SW480 (cell line): ENCODE results near the gene PTPN23.

ENCODE experiments used
- DNase-seq: peaks from one replicate; pipeline ENCODE4 v3.0.0-alpha.2; 2016; ENCODE audit warnings: low spot score

Gene PTPN23, protein sequence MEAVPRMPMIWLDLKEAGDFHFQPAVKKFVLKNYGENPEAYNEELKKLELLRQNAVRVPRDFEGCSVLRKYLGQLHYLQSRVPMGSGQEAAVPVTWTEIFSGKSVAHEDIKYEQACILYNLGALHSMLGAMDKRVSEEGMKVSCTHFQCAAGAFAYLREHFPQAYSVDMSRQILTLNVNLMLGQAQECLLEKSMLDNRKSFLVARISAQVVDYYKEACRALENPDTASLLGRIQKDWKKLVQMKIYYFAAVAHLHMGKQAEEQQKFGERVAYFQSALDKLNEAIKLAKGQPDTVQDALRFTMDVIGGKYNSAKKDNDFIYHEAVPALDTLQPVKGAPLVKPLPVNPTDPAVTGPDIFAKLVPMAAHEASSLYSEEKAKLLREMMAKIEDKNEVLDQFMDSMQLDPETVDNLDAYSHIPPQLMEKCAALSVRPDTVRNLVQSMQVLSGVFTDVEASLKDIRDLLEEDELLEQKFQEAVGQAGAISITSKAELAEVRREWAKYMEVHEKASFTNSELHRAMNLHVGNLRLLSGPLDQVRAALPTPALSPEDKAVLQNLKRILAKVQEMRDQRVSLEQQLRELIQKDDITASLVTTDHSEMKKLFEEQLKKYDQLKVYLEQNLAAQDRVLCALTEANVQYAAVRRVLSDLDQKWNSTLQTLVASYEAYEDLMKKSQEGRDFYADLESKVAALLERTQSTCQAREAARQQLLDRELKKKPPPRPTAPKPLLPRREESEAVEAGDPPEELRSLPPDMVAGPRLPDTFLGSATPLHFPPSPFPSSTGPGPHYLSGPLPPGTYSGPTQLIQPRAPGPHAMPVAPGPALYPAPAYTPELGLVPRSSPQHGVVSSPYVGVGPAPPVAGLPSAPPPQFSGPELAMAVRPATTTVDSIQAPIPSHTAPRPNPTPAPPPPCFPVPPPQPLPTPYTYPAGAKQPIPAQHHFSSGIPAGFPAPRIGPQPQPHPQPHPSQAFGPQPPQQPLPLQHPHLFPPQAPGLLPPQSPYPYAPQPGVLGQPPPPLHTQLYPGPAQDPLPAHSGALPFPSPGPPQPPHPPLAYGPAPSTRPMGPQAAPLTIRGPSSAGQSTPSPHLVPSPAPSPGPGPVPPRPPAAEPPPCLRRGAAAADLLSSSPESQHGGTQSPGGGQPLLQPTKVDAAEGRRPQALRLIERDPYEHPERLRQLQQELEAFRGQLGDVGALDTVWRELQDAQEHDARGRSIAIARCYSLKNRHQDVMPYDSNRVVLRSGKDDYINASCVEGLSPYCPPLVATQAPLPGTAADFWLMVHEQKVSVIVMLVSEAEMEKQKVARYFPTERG (N-terminal part only)

GRCh38 chr3:47380601-47381316 lies at the start of gene PTPN23:
PTPN23 (plus strand) TSS chr3:47381021; CDS start chr3:47381097, 76 bp downstream.
- DNase-seq, result peak; percentile 98

DNA sequence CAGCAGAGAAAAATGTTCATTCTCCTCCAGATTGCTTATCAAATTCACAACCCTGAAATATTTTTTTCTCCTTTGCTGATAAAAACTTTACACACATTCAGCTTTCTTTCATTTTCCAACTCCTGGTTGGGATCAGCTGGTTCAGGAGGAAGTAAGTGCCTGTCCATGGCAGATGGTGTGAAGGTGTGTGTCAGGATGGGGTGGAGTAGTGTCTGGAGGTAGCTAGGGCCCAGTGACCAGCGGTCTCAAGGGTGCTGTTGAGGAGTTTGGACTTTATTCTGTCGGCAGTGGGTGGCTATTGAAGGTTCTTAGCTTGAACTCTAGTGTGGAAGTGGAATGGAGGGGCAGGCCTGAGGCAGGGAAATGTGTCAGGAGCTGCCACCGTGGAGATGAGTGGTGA lies 46.9 kb upstream of the PTPN23 start:
- no peak for DNase-seq

GRCh38 chr3:47337656-47338055 lies 43.2 kb upstream of the PTPN23 start:
- DNase-seq, result no peak

GRCh38 chr3:47339951-47340350 lies 40.9 kb upstream of the PTPN23 start:
- no peak for DNase-seq

DNA sequence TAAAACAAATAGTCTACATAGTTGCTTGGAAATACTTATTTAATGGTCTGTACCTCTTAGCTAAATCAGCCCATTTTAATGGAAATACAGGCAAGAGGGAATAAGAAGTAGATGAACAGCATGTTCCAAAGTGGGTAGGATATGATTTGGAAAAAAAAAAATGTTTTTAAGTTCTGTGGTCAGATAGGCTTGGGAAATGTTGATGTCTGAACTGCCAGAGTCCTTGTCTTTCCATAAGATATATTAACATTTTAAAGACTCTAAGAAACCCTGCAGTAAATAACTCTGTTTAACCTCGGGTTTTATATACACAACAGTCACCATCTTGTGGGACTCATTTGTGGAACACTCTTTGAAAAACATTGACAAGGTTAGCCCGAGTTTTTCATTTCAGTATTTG lies 40.0 kb upstream of the PTPN23 start:
- DNase-seq, result no peak

- no peak for DNase-seq
Measured at GRCh38 chr3:47342151-47342550, 38.7 kb upstream of the PTPN23 start.

DNA sequence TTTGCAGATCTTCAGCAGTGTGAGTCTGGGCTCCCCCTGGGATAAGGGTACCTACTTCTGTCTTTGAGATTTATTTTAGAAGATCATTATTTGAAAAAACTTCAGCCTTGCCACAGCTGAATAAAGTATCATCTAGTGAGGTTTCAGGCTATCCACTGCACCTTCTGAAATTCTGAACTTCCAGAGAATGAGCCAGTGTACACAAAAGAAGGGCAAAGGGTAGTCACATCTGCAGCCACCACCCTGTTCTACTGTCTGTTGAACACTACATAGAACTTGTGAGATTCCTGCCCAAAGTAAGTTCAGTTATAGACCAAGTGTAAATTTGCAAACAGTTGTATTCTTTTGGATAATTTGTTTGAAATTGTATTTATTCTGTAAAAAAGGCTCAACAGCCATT lies 38.0 kb upstream of the PTPN23 start:
- DNase-seq, result no peak

DNA sequence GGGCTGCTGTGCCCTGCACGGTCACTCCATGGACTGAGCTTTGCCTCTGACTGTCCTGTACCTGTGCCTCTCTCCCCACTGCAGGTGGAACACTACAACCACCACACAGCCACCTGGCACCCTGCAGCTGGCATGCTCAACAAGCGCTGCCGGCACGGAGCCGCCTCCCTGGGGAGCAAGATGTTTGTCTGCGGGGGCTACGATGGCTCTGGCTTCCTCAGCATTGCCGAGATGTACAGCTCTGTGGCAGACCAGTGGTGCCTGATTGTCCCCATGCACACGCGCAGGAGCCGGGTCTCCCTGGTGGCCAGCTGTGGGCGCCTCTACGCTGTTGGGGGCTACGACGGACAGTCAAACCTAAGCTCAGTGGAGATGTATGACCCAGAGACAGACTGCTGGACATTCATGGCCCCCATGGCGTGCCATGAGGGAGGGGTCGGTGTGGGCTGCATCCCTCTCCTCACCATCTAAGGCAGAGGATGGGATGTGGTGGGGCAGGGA lies 37.3 kb upstream of the PTPN23 start:
- DNase-seq, result no peak

- DNase-seq, result no peak
Measured at GRCh38 chr3:47344971-47345370, 35.9 kb upstream of the PTPN23 start.

- DNase-seq, result peak; percentile 9
Measured at GRCh38 chr3:47347217-47347801, 33.5 kb upstream of the PTPN23 start.

- DNase-seq, result no peak
Measured at GRCh38 chr3:47348411-47349154, 32.2 kb upstream of the PTPN23 start.

- no peak for DNase-seq
Measured at GRCh38 chr3:47355010-47355409, 25.8 kb upstream of the PTPN23 start.

DNA sequence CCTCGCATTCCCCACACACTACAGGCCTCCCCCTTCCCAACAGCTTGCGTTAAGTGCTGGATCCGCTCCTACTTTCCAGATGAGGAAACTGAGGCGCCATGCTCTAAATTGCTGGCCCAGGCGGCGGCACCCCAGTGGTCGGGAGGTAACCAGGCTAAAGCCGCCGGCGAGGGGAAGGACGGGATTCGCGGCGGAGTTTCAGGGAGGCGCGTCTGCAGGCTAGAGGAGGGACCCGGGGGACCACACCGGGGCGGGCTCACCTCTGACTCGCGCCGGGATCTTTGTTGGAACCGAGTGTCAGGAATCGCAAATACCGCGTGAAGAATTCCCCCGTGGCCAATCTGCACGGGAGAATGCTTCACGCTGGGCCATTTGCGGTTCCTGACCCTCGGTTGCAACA lies 24.6 kb upstream of the PTPN23 start:
- no peak for DNase-seq

DNA sequence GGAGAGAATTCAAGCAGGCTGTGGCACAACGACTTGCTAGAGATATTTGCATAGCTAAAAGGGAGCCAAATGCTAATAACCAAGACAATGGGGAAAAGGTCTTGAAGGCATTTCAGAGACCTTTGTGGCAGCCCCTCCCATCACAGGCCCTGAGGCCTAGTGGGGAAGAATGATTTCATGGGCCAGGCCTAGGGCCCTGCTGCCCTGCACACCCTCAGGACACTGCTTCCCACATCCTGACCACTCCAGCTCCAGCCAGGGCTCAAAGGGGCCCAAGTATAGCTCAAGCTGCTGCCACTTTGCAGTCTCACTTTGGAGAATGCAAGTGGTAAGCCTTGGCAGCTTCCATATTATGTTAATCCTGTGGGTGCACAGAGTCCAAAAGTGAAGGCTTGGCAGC lies 21.5 kb upstream of the PTPN23 start:
- no peak for DNase-seq

DNA sequence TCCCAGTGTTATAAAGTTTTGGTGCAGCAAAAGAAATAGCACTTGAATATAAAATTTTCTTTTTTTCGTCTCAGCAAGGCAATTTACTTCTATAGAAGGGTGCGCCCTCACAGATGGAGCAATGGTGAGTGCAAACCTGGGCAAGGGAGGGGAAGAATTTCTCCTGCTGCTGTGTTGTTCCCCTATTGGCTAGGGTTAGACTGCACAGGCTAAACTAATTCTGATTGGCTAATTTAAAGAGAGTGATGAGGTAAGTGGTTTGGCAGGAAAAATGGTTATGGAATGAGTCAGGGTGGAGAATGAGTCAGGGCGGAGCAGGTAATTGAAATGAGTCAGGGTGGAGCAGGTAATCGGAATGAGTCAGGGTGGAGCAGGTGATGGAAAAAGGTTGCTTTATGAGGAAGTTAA lies 20.7 kb upstream of the PTPN23 start:
- DNase-seq, result peak; percentile 34

DNA sequence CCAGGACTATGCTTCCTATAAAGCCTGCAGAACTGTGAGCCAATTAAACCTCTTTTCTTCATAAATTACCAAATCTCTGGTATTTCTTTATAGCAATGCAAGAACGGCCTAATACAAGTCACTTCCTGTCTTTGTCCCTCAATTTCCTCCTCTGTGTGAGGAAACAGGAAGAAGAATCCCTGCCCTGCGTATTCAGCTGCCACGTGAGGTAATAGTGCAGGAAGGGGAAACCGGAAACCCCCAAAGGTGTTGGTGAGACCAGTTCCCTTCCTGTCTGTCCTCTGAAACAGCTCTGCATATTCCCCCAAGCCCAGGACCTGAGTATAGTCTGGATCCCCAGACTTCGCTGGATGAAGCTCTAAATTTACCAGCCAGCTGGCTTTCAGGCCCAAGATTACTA lies 18.1 kb upstream of the PTPN23 start:
- DNase-seq, result no peak

GRCh38 chr3:47365213-47366153 lies 15.3 kb upstream of the PTPN23 start:
- no peak for DNase-seq

DNA sequence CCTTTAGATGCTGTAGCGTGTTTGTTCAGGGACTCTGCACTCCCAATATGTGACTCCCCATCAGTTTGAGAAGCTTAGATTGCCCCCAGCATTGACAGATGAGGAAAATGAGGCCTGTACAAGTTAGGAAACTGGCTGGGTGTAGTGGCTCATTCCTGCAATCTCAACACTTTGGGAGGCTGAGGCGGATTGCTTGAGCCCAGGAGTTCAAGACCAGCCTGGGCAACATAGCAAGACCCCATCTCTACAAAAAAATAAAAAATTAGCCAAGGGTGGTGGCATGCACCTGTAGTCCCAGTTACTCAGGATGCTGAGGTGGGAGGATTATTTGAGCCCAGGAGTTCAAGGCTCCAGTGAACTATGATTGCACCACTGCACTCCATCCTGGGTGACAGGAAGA lies 14.0 kb upstream of the PTPN23 start:
- no peak for DNase-seq

- no peak for DNase-seq
Measured at GRCh38 chr3:47367631-47368030, 13.2 kb upstream of the PTPN23 start.
